ENCODE measurements around the gene MGRN1.

Gene MGRN1

DNA sequence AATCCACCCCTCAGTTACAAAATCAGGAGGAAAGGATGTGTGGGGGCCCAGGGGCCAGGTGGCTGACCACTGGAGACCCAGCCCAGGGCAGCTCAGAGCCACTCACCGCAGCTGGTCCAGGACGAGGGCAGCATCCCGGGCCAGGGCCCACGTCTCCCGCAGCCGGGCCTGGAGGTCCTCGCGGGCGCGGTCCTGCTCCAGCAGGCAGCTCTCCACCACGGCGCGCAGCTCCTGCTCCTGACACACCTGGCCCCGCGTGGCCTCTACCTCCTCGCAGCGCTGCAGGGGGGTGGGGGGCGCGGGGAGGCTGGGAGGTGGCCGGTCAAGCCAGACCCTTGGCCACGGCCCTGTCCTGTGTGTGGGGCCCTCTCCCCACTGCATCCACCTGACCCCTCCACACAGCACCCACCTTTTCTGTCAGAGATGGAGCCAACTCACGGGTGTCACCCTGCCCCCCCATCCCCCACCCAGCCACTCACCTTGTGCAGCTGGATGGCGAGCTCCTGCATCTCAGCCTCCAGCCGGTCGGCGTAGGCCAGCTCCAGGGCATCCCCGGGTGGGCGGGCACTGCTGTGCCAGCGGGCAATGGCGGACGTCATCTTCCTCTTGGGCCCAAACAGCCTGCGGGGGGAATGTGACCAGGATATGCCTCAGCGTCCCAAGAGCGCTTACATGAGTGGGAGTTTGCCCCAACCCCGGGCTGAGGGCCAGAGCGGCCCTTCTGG is 73.9 kb downstream of the MGRN1 start:
- no peak for DNase-seq (ENCODE audit: low read depth, low spot score)

DNA sequence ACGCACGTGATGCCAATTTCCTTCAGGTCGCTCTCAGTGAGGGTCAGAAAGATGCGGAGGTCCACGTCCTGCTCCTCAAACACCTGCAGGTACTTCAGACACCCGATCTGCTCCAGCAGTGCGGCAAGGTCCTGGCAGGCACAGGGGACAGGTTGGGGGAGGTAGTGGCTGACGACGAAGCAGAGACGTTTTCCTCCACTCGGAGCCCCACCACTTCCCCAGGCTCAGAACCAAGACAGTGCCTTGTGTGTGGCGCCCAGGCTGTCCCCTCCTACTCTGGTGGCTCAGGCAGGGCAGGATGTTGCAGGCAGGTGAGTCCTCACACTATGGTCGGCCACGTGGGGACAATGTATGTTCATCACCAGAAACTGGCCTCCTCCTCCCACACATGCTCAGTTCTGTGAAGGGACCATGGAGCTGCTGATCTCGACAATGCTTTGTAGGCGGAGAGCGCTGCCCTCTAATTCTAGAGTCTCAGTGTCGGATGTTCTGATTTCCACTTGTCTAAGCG is 74.5 kb downstream of the MGRN1 start:
- DNase-seq (ENCODE audit: low read depth, low spot score): no peak

DNA sequence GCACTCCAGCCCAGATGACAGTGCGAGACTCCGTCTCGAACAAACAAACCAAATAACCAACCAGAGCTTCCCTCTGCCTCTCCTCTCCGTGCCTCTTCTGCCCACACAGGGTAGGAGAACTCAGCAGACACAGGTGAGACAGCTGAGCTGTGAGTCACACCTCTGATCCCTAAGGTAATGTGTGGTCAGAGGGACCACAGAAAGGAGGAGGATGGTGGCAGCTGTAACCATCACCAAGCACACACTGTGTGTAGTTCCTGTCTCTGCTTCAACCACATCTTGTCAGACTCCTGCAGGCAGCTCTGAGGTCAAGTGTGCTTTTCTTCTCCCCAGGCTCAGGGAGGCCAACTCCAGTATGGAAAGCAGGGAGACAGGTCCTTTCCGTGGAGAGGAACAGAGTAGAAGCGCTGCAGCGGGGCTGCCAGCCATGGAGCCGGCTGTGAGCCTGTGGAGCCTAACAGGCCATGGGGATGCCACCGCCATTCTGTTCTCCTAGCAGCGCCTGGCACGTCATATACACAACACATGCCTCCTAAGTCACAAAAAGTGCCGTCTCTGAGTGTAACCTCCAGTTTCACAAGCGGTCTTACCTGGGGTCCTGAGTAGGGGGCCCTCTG is 75.9 kb downstream of the MGRN1 start:
- DNase-seq (ENCODE audit: low read depth, low spot score): no peak

DNA sequence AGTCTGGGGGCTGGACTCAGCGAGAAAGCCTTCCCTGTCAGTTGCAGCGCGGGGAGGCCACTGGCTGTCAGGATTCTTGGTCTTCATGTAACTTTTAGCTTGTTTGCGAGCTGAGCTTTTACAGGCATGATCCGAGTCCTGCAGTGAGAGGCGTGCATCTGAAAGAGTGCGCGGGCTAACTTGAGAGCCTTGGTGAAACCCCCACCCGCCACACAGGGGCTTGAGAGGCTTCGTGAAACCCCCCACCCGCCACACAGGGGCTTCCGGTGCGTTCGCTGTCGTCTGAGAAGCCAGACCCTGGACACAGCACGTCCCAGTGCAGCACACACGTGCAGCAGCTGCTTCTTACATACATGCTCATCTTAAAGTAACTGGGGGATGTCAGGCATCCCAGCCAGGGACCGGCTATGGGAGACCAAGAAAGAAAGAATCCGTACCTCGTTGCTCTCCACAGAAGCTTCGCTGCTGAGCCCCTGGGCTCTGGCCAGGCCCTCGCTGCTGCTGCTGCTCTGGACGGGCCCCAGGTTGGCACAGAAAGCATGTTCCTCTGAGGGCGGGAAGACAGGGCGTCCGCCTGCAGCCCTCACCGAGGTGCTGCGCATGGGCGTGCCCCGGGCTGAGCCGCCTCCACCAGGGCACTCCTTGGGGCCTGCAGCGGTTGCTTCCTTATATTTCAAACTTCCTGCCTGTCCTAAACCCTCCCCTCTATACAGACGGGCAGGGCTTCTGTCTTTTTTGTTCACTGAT is 76.5 kb downstream of the MGRN1 start:
- DNase-seq (ENCODE audit: low read depth, low spot score): no peak

DNA sequence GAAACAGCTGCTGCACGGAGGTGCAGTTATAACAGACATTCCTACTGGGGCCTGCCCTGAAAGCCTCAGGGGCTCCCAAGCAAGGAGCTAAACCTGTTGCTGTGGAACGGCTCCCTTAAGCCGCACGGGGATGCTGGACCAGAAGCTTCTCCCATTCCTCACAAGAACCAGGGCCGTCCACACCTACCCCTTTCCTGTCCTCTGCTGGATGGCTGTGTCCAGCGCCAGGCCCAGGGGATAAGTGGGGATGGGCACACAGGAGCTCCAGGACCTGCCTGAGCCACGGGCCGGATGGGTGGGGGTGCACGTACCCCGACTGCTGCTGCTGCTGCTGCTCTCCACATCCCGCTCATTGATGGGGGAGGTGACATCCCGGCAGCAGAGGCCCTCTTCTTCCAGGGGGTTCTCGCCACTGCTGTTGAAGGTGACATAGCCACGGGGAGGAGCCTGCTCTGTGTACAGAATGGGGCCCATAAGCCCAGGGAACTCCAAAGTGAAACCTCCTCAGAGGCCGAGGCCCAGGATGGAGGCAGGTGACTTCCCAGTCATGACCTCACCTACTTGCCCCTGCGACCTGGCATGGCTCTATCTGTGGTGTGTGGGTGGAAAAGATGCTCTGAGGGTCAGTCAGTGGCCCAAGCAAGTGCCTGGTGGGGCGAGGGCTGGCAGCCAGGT is 77.3 kb downstream of the MGRN1 start:
- DNase-seq (ENCODE audit: low read depth, low spot score): no peak

DNA sequence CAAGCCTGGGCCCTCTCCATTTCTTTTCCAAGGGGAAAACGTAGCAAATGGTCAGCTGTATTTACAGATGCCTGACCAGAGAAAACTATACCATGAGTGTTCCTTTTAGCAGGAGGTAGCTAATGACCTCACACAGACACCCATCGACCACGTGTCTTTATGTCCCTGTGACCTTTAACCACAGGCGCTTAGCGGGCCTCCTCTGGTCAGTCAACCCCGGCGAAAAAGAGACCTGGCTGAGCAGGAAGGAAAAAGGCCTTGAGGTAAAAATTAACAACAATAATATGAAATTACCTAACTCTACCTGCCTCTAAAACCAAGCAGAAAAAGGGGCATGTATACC is 77.8 kb downstream of the MGRN1 start:
- no peak for DNase-seq (ENCODE audit: low read depth, low spot score)

DNA sequence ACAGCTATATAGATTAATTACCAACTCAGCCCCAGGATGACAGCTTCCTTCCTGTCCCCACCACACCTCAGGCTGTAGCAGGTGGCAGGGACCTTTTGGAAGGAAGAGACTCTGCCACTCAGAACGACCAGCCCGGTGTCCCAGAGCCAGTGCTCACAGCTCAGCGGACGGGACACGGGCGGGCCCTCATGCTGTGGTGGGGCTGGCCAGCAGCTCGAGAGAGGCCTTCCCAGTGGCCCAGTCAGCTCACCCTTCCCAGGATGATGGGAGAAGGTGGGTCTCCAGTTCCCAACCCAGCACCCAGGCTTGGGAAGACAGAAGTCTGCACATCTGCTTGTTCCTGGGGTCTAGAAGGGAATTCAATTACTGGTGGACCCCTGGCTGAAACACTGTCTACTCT is 79.3 kb downstream of the MGRN1 start:
- no peak for DNase-seq (ENCODE audit: low read depth, low spot score)

DNA sequence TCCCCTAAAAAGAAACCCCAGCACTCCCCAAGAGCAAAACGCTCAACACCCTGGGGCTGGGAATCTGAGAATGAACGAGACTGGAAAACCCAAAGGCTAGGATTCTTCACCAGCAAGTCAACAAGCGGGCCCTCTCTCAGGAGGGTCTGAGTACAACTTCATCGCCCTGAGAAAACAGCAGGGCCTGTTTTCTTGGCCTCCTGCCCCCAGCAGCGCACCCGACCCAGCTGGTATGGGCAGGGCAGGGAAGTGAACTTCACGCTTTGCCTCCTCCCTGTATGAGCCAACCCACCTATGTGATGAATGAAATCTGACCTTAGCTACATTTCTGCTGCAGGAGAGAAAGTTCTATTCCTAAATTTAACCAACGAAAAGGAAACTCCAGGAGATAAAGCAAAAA is 79.9 kb downstream of the MGRN1 start:
- DNase-seq (ENCODE audit: low read depth, low spot score): no peak

DNA sequence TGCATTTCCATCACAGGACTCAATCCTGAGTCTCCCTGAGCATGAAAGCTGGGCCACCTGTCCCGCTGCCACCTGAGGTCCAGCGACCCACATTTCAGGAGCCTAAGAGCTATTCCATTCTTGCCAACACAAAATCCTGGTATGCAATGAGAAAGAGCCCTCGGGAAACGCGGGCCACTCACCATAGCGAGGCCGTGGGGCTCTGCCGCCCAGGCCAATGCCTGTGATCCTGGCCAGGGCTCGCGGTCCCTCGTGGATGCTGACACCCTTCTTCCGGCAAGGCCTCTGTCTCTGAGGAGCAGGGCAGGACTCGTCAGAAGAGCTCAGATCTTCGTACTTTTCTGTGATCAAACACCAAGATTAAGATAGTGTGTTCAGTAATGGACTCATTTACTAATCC is 80.3 kb downstream of the MGRN1 start:
- no peak for DNase-seq (ENCODE audit: low read depth, low spot score)

DNA sequence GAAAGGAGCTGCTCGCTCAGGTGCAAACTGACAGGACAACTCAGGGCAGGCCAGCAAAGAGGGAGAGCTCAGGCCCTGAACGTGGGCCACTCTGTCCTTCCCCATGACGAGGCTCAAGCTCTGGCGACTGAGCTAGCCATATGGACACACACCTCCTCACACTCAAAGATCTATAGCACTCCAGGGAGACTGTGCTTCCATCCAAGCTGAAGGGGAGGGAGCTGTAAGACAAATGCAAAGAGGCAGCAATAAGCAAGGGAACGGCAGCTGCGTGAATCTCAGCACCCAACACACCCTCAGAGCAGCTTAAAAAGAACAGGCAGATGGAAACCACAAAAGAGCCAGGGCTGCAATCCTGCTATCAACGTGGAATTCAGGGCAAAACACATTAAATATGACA is 82.2 kb downstream of the MGRN1 start:
- no peak for DNase-seq (ENCODE audit: low read depth, low spot score)

DNA sequence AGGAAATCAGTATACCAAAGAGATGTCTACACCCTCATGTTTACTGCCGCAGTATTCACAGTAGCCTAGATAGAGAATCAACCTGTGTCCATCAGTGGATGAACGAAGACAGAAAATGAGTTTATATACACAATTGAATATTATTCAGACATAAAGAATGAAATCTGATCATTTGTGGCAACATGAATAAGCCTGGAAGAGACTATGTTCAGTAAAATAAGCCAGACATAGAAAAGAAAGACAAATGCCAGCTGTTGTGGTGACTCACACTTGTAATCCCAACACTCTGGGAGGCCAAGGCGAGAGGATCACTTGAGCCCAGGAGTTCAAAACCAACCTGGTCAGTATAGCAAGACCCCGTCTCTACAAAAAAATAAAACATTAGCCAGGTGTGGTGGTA is 84.9 kb downstream of the MGRN1 start:
- DNase-seq (ENCODE audit: low read depth, low spot score): no peak

DNA sequence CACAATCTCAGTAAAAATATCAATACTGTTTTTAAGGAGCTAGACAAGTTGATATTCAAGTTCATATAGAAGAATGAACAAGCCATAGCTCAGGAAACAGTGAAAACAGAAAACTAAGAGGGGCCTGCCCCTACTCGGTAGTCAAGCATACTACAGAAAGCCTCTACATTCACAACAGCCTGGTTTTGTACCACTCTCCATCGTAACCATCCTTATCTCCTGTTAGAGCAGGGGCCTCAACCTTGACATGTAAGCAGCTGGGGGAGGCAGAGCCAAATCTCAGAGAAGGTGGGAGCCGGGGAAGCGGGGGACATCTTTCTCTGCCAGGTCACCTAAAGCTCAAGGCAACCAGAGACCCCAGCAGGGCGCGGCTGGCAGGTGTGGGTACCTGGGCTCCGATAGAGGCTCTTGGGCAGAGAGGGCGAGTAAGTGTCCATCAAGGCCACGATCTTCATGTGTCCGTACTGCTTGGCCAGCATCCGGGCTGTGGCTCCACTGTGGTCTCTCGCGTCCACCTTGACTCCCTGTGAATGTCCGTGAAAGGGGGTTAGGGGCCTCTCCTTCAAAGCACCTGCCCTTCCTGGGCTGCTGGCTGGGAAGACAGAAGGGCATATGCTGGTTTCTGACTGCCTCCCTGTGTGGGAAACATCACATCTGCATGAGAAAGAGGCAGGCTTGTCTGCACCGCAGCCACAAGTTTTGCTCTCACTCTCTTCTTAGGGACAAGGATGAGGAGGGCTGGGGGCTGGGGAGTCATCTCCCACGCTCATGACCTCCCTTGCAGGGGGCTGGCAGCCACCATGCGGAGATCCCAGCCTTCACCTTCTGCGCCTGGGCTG is 89.3 kb downstream of the MGRN1 start:
- DNase-seq (ENCODE audit: low read depth, low spot score): no peak

DNA sequence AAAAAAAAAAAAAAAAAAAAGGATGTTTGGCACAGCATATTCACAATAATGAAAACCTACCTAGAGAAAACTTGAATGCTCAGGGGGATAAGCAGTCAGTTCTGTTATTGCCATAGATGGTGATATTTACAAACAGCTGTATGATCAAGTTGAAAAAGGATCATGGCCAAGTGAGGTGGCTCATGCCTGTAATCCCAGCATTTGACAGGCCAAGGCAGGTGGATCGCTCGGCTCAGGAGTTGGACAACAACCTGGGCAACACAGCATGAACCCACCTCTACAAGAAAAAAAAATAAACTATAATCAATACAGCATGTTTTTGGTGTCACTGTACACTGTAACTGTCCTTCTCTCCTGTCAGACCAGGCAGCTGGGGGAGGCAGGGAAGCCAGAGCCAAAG is 90.4 kb downstream of the MGRN1 start:
- DNase-seq (ENCODE audit: low read depth, low spot score): no peak

DNA sequence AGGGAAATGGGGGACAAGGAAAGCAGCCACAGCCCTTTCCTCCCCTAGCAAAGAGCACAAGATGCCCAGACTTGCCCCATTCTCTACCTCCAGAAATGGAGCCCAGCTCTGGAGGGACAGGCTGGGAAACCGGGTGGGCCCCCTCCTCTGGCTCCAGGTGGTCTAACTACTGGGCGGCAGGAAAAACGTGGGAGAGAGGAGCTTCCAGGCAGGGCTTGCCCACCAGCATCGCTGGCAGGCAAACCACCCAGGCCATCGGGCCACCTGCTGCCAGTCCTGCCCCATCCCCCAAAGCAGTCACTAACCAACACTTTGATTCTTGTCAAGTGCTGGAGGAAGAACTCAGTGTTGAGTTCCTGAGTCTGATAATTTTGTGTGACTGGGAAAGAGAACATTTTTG is 93.8 kb downstream of the MGRN1 start:
- no peak for DNase-seq (ENCODE audit: low read depth, low spot score)

DNA sequence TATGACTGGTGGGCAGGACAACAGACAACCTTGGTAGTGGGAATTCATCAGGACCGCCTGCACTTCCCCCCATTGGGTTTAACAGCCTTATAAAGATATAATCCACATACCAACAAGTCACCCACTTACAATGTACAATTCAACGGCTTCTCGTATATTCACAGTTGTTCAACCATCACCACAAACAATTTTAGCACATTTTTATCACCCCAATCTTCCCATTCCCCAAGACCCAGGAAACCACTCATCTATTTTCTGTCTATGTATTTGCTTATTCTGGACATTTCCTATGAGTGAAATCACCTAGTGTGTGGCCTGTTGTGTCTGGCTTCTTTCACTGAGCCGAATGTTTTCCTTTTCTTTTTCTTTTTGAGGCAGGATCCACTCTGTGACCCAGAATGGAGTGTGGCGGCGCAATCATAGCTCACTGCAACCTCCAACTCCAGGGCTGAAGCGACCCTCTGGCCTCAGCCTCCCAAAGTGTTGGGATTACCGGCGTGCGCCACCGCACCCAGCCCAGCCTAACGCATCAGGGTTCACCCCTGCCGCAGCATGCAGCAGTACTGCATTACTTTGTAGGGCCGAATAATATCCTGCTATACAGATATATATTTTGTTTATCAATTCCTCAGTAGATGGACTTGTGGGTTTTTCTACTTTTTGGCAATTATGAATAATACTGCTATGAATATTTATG is 98.6 kb downstream of the MGRN1 start:
- no peak for DNase-seq (ENCODE audit: low read depth, low spot score)

DNA sequence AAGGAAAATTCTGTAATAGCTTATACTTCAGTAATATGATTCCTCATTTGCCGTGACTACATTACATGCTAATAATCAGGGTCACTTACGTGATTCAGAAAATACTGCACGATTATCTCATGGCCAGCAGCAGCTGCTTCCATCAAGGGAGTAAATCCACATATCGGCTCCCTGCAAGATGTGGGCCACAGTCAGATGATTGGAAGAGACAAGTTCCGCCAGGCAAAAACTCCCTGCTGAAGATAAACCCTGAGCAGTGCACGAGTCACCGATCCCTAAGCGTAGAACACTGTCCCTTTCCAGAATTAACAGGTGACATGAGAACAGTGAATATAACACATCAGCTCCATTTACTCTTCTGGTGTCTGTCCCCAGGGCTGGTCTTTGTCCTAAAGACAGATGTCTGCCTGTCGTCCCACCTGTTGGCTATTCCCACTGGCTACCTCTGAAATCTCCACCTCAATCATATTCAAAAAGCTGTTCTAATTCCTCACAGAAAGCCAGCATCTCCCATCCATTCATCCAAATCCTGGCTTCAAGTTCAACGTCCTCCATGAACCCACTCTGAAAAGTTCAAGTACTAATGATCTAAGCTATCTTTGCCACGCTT is 100.1 kb downstream of the MGRN1 start:
- no peak for DNase-seq (ENCODE audit: low read depth, low spot score)

DNA sequence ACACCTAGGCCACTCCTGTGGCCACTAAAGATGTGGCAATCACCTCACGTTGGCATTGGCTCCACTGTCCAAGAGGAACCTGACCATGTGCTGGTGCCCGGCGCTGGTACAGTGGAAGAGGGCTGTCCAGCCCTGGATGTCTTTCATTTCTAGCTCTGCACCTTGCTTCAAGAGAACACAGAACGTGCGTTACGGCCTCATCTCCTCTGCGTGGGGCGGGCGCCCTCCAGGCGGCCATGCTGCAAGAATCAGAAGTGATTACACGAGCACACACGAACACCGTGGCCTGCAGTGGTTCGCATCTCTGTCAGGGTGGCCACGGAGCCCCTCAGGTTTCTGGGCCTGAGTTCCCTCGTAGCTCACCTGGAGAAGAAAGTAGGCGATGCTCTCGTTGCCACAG is 102.0 kb downstream of the MGRN1 start:
- no peak for DNase-seq (ENCODE audit: low read depth, low spot score)

DNA sequence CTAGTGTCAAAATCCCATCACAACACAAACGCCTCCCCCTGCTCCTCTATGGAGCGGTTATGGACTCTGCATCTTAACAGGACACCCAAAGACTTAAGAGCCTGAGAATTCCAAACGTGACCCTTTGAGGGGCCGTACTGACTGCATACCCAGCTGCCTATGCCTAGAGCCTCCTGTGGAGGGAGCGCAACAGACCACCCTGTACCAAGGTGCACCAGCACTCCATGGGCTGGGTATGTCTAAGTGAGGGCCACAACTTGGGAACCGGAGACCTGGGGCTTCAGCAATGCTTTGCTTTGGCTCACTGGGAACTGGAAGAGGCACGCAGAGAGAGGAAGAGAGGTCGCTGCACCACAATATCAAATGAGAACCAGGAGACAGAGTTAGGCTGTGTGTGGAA is 104.0 kb downstream of the MGRN1 start:
- no peak for DNase-seq (ENCODE audit: low read depth, low spot score)

DNA sequence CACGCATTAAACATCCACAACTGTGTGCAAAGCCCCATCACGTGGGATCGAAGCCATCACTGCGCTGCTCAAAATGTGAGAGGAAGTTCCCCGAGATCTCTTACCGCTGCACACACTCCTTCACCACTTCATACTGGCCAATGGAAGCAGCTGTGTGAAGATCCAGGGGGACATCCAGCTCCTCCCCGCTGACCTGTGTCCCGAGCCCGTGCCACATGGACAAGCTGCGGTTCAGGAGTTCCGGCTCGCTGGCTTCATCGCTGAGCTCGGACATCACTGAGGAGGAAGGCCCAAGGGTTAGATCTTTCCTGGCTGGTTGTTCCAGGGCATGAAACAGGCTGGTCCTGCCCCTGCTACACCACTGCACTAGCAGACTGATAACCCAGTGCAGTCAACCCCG is 105.2 kb downstream of the MGRN1 start:
- DNase-seq (ENCODE audit: low read depth, low spot score): no peak

DNA sequence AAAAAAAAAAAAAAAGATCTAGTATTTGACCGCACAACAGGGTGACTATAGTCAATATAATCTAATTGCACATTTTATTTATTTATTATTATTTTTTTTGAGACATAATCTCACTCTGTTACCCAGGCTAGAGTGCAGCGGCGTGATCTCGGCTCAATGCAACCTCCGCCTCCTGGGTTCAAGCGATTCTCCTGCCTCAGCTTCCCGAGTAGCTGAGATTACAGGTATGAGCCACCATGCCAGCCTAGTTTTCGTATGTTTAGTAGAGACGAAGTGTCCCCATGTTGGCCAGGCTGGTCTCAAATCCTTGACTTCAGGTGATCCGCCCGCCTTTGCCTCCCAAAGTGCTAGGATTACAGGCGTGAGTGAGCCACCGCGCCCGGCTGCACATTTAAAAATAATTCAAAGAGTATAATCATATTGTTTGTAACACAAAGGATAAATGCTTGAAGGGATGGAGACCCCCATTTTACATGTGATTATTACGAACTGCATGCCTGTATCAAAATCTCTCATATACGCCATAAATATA is 108.7 kb downstream of the MGRN1 start:
- no peak for DNase-seq (ENCODE audit: low read depth, low spot score)
